T-helper 9 cell (primary cell): ENCODE data around the gene COPS2.

Experiments used
- DNase-seq: peaks from one replicate; pipeline ENCODE4 v3.0.0-alpha.2; 2020

Gene COPS2

DNA sequence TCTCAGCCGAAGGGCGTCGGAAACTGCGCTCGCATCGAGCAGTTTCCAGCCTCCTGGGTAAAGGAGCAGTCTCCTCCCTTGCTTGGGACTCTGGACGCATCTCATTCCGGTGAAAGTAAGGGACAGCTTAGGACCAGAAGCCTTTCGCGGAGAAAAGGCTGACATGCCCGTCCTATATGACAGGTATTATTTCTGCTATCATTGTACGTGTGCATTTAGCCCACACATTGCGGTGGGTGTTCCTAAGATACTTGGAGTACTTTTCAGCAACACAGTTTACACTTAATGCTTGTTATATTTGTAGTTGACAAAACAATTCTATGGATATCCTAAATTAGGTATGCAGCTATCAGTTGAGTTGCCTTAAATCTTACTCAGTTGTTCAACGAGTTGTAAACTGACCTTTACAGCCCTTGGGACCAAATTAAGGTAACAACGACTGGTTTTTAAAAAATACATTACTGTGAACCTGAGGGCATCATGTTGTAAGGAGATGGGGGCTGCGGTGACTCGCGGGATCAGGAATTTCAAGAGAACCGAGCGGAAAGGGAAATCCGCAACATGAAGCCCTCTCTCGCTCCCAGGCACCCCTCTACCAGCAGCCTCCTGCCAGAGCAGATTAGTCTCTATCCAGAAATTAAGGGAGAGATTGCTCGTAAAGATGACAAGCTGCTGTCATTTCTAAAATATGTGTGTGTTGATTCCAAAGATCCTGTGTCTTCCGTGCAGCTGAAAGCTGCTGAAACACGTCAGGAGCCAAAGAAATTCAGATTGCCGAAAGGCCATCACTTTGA, 632 bp upstream of the COPS2 start:
- no peak for DNase-seq

DNA sequence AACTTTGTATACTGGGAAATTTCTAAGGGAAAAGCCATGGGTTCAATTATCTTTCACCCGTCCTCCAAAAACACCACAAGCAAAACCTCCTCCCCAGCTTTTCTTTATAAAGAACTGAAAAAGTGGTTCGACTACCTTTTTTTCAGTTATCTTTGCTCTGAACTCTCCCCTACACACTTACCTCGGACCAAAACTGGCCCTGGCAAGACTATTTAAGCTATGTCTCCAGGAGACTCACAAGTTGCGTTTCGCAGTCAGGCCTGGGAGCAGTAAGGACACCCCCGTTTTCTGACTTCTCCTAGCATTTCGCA, 645 bp downstream of the COPS2 start:
- DNase-seq, result no peak

DNA sequence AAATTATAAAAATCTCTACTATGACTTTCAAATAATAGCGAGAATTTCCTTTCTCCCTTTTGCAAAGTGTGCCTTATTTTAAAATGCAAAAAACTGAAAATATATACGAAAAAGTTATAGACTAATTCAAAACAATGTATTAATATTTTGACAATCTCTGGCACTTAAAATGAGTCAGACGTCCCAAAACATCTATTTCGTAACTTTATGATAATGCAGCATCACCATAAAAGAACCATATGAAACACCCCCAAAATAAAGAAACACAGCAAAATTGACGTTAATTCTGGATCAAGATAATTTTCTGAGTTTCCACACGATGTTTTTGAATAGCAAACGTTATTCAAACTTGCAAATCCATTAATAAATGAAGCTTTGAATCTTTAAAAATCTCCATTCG, 1.0 kb downstream of the COPS2 start:
- no peak for DNase-seq

DNA sequence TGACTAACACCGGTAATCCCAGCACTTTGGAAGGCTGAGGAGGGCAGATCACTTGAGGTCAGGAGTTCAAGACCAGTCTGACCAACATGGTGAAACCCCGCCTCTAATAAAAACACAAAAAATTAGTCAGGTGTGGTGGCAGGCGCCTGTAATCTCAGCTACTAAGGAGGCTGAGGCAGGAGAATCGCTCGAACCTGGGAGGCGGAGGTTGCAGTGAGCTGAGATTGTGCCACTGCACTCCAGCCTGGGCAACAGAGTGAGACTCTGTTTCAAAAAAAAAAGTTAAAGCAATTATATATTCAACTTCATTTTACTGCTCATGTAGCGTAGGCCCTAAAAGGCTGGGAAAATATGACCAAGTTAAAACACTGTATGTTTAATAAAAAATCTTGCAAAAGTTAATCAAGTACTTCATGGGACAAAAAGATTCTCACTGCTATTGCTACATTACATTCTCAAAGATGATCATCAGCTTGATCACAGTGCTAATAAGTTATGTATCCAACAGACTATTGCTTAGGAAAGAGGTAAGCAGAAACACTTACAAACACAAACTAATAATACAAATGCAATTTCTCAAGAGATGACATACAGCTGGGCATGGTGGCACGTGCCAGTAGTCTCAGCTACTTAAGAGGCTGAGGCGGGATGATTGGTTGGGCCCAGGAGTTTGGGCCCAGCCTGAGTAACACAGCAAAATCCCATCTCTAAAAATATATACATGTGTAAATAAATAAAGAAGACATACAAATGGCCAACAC, 2.7 kb downstream of the COPS2 start:
- DNase-seq, result no peak

DNA sequence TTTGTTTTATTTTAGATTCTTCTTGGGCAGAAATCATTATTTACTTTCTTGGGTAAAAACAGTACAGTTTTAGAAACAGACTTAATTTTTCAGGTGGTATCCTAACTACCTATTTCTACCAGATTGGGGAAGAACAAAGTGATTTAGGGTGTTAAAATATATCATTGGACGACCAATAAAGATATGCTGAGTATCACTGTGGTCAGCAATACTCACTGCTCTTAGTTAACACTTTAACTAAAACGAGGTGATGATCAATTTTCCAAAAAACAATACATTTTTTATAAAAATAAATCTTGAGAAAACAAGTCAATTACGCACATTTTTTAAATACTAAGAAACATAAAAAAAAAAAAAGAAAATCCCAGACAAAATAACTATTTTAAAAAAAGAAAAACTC, 3.6 kb downstream of the COPS2 start:
- no peak for DNase-seq

DNA sequence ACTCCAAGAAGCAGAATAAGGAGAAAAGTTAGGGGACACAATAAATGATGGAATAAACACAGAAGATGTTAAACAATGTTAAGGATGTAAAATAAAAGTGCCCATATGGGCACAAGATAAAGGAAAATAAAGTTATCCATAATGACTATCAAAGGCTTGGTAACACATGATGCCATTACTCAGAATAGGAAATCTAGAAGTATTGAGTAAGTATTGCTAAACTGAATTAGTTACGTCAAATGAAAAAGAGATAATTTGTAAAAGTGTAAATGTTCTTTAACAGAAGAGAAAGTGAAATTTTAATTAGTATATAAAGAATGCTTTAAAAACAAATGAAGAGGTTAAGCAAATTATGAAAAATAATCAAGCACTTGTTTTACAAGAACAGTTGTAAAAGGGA, 6.7 kb downstream of the COPS2 start:
- no peak for DNase-seq

DNA sequence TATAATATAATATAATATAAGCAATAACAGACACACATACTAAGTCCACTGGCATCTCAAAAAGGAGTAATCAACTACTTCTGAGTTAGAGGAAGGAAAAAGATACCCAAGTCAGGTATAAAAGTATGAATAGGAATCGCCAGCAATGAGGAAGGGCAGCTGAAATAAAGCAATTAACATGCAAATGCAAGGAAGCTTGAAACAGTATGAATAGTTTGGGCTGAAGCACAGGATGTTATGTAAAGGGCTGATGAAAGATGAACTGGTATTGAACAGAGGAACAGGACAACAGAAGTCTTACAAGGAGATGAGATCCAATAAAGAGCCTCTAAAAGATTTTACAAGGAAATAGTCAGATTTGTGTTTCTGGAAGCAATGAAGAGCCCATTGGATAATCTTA, 7.1 kb downstream of the COPS2 start:
- no peak for DNase-seq

DNA sequence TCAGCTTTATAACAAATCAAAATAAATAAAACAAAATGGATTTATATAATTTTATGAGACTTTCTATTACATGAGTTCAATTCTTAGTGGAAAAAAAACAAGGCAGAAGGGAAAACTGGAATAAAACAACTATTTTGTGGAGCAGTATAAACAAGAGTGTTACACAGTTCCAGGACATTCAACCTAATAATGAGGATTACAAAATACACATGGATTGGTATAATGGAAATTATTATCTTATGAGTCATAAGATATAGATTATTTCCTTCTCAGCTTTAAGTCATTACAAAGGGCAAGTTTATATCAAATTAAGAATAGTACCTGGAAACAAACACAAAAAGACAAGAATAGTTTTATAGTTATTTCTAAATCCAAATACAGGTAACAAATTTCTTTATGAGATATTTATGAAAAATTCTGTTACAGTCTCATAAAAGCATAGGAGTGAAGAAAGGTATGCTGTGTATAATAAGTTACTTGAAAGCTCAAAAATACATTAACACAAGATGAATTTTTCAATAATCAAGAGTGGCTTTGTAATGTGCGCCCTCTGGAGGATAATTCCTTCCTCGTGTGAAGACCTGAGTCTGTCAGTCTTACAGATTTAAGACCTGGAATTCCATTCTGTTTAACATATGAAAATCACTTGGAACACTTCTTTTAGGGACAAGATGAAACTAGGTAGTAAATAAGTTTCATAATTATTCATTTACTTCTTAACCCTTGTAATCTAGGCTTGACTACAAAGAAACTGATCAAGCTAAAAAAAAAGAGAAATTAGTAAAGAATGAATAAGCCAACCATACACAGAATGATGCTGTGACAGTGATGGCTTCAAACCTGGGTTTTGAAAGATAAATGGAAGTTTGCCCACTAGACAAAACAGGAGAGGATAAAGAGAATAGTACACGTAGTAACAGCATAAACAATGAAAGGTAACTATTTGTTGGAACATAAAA, 9.5 kb downstream of the COPS2 start:
- no peak for DNase-seq

DNA sequence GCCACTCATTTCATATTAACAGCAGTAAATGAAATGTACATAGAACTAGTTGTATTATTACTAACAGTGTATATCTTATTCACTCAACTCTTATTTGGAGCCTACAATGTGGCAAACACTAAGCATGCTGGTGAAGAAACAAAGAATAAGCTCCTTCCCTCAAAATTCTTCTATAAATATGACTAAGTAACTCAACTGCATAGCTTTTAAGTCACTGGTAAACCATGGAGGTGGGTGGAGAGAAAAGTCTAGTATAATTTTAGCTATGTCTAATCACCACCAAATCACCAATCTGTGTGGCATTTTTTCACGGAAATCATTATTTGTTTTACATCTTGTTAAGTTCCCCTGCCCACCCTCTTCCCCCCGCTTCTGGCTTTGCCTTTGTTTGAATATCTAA, 17.5 kb downstream of the COPS2 start:
- DNase-seq, result no peak

DNA sequence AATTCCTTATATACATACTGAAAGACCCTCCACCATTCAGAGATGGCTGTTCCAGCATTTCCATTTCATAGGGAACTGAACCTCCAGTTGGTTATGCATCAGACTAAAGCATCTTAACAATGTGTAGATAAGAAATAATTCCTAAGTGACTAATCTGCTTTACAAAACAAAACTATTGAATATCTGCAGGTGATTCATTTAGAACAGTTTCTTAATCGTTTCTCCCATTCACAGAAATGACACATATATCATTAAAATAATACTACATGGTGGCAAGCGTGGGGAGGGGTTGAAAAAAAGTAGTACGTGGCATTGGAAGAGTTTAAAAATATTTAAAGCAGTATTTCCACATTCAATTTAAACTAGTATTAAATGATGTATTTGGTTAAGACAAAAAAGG, 19.5 kb downstream of the COPS2 start:
- no peak for DNase-seq

DNA sequence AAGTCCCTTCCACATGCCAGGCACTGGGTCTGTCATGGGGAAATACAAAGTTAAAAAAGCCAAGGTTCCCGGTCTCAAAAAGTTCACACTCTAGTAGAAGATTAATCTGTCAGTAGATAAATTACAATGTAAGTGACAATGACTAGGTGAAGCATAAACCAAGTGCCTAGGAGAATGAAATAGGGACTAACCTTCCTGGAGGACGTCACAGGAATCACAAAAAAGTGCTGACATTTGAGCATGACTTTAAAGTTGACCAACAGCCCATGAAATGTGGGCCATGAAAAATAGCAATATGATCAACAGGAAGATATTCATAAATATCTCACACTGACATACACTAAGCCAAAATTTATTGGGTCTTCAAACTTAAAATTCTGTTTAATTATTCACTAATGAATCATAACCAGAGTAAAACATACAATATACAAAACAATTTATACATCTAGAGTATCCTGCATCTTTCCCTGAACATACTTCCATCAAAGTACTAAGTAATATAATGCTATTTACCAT, 20.0 kb downstream of the COPS2 start:
- DNase-seq, result no peak

DNA sequence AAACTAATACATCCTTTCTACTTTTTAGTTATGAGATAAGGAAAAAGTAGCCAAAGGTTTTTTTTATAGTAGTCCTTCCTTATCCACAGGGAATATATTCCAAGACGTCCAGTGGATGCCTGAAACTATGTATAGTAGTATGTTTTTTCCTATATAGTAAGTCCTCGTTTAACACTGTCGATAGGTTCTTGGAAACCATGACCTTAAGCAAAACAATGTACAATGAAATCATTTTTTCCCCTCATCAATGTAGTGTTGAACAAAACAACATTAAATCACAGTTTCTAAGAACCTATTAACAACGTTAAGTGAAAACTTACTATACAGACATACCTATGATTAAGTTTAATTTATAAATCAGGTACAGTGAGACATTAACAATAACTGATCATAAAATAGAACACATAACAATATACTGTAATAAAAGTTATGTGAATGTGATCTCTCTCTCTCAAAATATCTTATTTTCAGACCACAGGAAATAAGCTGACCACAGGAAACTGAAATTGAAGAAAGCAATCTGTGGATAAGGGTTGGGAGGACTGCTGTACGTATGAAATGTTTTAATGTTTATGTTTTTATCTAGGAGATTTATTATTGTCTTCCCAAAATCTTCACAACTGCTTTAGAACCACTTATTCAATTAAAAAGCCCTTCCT, 20.6 kb downstream of the COPS2 start:
- DNase-seq, result no peak

DNA sequence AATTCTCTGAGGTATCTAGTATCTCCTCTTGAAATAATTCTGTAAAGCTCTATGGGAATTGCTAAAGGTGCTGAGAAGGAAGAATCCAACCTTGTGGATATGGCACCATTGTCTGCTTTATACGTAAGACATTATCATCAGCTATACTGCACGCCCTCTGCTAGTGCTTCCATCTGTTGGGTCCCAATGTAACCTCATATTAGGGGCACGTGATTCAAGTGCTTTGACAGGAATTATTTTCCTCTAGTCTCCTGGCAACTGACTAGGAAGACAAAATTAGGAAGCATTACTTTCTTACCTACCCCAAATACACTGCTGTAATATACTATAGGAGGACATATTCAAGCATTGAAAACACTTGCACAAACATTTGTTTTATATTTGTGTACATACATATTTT, 24.0 kb downstream of the COPS2 start:
- no peak for DNase-seq

DNA sequence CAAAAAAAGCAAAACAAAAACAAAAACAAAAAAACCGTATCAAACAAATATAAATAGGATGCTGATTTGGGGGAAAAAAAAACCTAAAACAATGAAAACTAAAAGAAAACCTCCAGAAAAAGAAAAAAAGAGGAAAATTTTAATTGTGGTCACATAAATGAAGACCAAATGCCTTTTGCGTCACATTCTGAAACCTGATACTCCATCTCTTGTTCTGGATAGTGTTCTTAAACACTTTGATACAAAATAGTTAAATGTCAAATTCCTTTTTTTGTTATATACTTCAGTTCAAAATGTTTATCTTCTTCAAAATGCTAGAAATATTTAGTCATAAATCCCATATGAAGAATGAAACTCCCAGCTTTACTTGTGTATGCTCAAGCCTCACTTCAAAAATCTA, 31.0 kb downstream of the COPS2 start:
- no peak for DNase-seq

DNA sequence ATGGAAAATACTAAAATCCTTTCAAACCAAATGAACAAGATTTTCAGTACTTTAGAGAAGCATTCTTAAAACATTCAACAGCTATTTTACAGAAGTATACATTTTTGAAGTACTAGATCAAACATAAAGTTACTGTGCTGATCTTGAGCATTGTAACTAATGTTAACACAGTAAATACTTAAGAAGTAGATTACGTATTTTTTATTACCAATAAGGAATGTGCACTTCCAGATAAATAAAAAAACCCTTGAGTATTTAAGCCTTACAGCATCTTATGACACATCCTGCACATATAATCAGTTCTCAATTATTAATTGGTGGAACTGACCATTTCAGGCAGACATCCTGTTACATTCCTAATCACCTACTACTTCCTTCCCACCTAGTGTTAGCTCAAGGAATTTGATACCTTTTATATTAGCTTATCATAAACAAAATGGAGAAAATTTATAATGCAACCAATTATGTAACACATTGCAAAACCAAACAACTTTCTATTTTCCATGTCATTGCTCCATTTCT, 32.8 kb downstream of the COPS2 start:
- DNase-seq, result no peak

DNA sequence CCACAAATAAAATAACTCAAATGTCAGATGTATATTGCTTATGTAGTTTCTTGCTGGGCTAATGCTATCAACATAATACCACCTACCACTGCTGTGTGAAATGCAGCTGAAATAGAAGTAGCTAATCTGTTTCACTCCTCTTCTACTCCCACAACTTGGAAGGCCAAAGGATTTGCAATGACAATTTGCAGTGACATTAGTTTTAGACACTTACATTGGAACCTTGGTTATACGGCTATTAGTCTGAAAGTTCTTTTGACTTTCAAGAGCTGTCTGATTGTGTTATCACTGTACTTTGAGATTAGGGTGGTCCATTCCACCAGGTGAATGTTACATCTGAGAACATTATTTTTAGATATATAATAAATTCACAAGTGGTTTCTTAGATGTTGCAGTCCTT, 33.5 kb downstream of the COPS2 start:
- no peak for DNase-seq

DNA sequence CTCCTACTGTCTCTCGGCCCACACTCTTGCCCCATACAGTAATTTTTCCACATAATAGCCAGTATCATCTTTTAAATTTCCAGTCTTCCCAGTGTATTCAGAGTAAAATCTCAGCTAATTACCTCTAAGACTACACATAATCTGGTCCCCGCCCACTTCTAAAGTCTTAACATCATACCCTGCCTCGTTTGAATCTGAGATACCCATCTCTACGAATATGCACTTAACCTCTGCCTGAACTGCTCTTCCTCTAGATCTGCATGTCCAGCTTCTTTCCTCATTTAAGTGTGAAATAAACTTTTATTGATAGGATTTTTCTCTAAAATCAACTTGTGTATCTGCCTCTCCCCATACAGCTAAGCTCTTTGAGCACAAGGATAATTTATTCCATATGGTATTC, 34.6 kb downstream of the COPS2 start:
- no peak for DNase-seq

DNA sequence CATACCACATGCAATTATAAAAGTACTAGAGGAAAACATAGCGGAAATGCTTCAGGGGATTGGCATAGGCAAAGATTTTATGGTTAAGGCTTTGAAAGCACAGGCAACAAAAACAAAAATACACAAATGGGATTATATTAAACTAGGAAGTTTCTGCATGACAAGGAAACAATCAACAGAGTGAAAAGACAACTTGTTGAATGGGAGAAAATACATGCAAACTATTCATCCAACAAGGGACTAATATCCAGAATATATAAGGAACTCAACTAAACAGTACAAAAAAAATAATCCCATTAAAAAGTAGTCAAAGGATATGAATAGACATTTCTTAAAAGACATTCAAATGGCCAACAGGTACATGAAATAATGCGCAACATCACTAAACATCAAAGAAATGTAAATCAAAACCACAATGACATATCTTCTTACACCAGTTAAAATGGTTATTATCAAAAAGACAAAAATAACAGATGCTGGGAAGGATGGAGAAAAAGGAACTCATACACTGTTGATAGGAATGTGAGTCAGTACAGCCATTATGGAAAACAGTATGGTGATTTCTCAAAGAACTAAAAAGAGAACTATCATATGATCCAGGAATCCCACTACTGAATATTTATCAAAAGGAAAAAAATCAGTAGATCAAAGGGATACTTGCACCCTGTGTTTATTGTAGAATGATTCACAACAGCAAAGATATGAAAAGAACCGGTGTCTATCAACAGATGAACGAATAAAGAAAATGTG, 39.1 kb downstream of the COPS2 start:
- no peak for DNase-seq

DNA sequence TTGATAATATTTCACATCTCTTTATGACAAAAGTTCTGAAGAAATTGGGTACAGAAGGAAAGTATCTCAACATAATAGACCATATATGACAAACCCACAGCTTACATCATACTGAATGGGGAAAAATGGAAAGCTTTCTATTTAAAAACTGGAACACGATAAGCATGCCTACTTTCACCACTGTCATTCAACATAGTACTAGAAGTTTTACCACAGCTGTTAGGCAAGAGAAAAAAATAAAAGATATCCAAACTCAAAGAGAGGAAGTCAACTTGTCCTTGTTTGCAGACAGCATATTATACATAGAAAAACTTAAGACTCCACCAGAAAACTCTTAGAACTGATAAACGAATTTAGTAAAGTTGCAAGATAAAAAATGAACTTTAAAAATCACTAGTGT, 40.3 kb downstream of the COPS2 start:
- no peak for DNase-seq

DNA sequence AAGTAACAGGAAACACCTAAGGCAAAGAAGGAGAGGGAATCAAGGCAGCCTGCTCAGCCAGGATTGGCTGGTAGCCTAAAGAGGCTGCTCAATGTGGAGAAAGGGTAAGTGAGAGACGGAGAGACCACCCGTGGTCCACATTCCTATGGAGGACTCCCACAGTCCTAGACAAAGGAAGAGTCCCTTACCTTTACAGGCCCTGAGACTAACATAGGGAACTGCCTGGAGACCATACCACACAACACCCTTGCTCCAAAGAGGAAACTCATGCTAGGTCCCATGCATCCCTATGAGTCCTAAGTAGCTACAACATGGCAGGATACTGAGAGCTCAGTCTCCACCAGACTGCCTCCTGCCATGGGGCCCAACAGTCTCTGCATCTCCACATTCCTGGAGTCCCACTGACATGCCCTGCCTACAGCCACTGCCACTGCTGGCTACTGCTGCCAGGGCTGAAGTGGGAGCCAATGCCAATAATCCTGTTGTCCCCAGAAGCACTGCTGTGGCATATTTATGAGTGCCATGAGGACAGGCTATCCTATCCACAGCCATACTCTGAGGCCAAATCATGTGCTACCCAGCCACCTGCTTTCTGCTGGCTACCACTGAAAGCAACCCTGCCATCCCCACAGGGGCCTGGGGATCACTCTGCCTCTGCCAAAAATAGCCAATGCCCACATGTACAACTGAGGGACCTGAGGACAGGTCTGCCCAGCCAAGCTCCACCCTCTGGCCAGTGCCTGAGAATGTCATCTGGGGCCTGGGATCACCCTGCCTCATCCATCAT, 45.0 kb downstream of the COPS2 start:
- no peak for DNase-seq

DNA sequence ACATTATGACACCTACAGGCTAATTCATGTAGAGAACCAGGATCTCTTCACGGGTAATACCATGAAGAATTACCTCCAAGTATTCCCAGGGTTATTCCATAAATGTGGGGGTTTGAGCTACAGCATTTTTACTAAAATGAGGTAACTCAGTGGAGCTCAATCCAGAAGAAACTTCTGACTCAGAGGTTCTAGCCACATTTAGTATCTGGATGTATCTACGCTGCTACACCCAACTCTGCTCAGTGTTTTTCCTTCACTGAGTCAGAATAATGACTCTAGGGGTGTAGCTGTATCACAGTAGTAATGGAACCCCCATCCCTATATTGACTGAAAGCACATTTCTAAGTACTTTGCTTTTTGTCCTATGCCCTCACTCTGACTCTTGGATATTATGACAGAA, 52.4 kb downstream of the COPS2 start:
- DNase-seq, result no peak
